Choroid plexus epithelial cell (primary cell): ENCODE measurements around the gene C10orf71.

Experiments
- DNase-seq: peaks from one replicate; pipeline ENCODE4 v3.0.0-alpha.2; 2010; ENCODE audit warnings: low read depth
- H3K4me3 ChIP-seq: 2 replicates; pipeline ENCODE4 v1.5.1; 2011; ENCODE audit warnings: low read depth, mild to moderate bottlenecking, control low read depth, low read length, moderate library complexity
- CTCF ChIP-seq: conservative IDR thresholded peaks from 2 replicates; pipeline ENCODE4 v1.5.1; 2011; ENCODE audit warnings: low read depth, mild to moderate bottlenecking, control low read depth, inconsistent platforms, low read length, moderate library complexity

C10orf71 gene

DNA sequence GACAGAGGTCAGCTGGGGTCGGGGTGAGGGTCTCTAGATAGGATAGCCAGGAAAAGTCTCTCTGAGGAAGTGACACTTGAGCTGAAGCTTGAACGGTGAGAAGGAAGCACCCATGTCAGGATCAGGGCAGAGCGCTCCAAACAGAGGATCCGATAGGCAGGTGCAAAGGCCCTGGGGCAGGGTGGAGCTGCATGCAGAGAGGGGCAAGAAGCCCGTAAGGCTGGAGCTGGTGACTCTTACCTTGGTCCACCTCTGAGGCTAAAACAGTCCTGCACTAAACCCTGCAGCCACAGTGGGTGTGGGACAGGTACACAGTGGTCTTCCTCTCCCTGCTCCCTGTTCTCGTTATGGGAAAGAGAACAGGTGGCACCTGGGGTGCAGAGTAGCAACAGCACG lies 5.8 kb upstream of the C10orf71 start:
- DNase-seq: no peak
- TF ChIP-seq CTCF: no peak
- no peak overlapping the region for H3K4me3 ChIP-seq

DNA sequence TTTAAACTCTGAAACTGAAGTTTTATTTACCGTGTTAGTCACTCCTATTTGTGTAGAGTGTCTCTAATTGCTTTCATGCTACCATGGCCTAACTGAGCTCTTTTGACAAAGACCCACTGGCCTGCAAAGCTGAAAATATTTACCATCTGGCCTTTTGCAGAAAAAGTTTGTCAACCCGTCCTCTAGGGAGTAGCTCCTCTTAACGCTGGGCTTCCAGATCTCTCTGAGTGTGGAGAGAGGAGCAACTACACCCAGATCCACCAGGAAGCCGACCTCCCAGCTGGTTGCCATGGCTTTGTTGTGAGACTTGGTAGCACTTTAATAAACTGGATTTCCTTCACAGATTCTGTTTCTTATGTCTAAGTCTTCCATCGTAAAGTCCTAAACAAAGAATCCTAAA lies 4.2 kb upstream of the C10orf71 start:
- no peak for TF ChIP-seq CTCF
- no peak for DNase-seq
- H3K4me3 ChIP-seq: no peak overlapping the region

DNA sequence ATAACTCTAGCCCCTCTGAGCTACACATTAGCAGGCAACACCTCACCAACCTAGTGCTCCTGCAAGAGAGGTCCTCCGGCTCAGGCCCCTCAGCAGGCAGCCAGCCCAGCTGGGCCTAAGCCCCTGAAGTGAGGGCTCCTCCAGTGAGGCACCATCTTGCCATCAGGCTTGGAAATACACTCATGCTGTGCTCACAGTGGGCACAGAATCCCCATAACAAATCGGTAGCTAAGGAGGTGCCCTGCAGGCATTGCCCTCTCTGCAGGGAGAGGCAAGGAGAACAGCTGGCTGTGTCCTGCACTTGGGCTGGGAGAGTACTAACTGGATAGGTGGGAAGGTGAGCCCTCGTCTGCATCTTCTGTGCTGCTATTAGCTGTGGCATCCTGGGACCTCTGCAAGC lies 3.7 kb upstream of the C10orf71 start:
- DNase-seq: no peak
- TF ChIP-seq CTCF: no peak
- no peak overlapping the region for H3K4me3 ChIP-seq

GRCh38 chr10:49296382-49296781 lies 2.6 kb upstream of the C10orf71 start:
- DNase-seq: no peak
- H3K4me3 ChIP-seq: no peak overlapping the region
- no peak for TF ChIP-seq CTCF

DNA sequence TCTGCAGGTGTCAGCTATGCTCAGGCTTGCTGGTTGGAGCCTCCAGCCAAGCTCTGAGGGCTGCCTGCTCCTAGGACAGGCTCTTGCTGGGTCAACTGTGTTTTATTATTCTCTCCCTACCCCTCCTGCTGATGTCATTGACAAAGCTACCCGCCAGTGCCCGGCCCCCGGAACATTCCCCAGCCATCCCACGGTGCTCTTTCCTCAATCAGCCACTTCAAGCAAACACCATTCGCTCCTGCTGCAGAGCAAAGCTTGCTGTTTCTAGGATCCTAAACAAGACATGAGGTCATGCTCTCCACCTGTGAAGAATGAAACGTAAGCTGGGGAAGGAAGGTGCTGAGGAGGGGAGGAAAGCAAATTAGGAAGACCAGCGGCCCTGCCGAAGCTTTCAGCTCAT lies 2.1 kb upstream of the C10orf71 start:
- no peak for DNase-seq
- H3K4me3 ChIP-seq: no peak overlapping the region
- no peak for TF ChIP-seq CTCF

- H3K4me3 ChIP-seq: no peak overlapping the region
- TF ChIP-seq CTCF: no peak
- DNase-seq: no peak
Observed at GRCh38 chr10:49297818-49298670, 926 bp upstream of the C10orf71 start.

GRCh38 chr10:49298671-49298982 lies 343 bp upstream of the C10orf71 start:
- TF ChIP-seq CTCF: no peak
- no peak overlapping the region for H3K4me3 ChIP-seq
- DNase-seq: peak; percentile 41
